HUDEP-2 (cell line): ENCODE data around the gene PNKP.

Experiments used
- DNase-seq, 76 experiments: peaks; one replicate each; lab custom pipeline; 2025; ENCODE audit not compliant: unreplicated experiment in 76 of 76; lab: John Stamatoyannopoulos, UW

PNKP gene

DNA sequence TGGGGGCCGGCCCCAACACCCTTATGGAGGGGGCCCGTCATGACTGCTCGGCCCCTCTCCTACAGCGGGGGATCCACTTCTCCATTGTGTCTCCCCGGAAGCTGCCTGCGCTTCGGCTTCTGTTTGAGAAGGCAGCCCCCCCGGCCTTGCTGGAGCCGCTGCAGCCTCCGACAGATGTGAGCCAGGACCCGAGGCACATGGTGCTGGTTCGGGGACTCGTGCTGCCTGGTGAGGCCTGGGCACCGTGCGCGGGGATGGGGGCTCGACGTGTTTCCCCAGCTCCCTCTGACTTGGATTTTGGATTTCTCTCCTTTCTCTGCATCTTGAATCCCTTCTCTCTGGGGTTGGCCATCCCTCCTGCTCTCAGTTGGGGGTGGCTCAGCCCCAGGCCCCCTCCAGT lies 37.7 kb downstream of the PNKP start:
- DNase-seq: no peak

GRCh38 chr19:49829200-49829599 lies 38.2 kb downstream of the PNKP start:
- DNase-seq: no peak

DNA sequence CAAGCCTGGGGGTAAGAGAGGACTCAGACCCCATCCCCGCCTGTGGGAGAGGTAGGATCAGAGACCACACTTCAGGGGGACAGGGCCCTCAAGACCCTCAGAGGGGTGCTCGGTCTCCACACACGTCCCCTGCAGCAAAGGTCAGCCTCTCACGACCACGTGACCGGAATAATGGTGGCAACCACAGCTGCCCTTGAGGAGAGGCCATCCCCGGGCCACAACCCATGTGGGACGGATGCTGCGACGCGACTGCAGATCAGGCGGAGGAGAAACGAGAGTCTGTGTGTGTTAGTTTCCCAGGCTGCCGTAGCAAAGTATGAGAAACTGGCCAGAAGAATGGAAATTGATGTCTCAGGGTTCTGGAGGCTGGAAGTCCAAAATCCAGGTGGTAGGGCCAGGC lies 40.3 kb downstream of the PNKP start:
- DNase-seq: no peak

- no peak for DNase-seq
Measured at GRCh38 chr19:49824662-49825061, 42.7 kb downstream of the PNKP start.

- DNase-seq: no peak
Measured at GRCh38 chr19:49823472-49823871, 43.9 kb downstream of the PNKP start.

- DNase-seq: peak in 75 of 76 experiments; percentile 33 to 94 (median 80)
Measured at GRCh38 chr19:49820125-49820524, 47.3 kb downstream of the PNKP start.

DNA sequence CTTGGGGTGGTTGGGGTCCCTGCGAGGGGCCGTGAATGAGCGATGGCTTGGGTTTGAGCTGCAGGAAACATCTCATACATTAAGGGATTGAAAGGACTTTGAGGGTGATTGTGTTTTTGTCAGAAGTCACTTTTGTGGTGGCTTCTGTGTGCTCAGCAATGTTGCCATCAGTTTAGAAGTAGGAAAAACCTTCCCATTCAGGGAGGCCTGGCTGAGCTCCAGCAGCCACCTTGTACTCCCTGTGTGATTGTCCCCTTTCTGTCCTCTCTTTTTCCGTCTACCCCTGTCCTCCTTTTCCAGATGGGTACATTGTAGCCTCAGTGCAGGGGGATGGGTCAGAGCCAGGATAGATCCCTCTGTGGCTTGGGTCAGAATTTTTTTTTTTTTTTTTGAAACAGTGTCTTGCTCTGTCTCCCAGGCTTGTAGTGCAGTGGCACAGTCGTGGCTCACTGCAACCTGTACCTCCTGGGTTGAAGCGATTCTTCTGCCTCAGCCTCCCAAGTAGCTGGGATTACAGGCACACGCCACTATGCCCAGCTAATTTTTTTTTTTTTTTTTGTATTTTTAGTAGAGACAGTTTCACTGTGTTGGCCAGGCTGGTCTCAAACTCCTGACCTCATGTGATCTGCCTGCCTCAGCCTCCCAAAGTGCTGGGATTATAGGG lies 47.8 kb downstream of the PNKP start:
- DNase-seq: peak in 7 of 76 experiments; percentile 18 to 38 (median 25)

GRCh38 chr19:49818649-49819370 lies 48.6 kb downstream of the PNKP start:
- no peak for DNase-seq

GRCh38 chr19:49817964-49818648 lies 49.3 kb downstream of the PNKP start, which contains the start of gene MED25:
Gene MED25 (plus strand): TSS chr19:49818289. CDS start chr19:49818342, 53 bp downstream.
- peak in 73 of 76 experiments; percentile 42 to 98 (median 84) for DNase-seq

GRCh38 chr19:49816590-49816989 lies 50.8 kb downstream of the PNKP start:
- no peak for DNase-seq

DNA sequence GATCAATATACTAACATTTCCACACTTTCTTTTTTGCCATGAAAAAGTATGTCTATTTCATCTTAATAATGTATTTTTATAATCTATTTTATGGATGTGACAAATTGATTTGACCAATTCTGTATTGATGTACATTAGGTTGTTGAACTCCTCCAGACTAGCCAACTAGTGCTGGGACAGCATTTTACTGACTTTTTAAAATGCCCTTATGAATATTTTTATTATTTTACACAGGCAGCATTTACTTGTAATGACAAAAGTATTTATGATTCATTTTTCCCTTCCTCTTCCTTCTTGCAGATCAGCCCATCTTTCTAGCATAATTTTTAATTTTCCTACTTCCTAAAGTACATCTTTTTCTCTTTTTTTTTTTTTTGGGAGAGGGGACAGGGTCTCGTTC lies 53.4 kb downstream of the PNKP start:
- no peak for DNase-seq

DNA sequence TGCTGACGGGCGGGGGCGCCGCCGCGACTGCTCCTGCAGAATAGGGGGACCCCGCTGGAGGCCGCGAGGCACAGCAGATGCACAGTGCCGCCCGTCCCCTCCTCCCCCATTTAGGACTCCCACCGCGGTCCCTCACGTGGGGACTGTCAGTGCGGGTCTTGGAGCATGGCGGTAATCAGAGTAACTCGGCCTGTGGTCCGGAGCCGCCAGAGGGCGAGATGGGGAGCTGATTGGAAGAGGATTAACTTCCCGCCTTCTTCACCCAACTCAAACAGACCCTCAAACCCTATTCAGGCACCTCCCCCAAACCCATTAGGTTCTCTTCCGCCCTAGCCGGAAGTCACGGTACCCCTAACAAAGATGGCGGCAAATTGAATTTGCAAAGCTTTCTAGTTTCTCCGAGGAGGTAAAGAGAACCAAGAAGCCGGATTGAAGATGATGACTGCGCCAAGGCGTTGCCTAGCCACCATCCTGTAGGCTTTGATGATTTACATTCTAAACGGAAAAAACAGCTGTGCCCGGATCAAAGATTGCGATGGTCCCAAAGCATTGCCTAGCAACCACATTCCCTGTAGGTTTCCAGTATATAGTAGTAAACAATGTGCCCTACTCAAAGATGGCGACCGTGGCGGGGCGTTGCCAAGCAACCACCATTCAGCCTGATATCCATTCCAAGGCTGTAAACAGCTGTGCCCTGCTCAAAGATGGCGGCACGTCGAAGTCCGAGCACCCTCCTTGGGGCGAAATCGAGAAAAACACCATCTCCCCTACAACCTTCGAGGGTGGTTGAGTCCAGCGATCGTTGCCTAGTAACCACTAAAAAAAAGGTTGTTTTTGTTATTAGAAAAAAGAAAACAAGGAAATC lies 54.1 kb downstream of the PNKP start, which contains the start of gene FUZ:
FUZ (minus strand) TSS at position 296 of the 865 bp plus-strand sequence; CDS start at position 110, 186 bp downstream.
- DNase-seq: peak; percentile 56 to 100 (median 98)

DNA sequence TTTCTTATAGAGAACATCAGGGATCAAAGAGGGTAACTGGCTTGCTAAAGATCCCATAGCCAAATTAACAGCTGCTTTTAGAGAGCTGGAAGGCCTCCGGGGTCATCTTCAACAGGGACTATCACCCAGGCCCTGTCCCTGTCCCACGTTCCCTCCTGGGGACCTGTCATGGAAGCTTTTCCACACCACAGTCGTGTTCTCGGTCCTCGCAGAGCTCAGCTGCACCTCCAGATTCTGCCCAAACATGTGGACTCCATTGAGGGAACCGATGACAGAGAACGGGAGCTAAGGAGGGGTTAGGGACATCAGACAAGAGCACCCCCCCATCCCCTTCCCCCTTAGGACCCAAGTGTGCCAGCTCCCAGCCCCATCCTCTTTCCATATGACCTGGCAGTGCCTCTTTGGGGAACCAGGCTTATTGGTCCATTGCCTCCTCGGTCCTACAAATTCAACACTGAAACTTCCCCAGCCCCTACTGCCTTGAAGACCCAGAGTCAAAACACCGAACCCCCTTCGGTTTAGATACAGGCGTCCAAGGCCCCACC lies 54.9 kb downstream of the PNKP start:
- DNase-seq: peak in 1 of 76 experiments; percentile 55

DNA sequence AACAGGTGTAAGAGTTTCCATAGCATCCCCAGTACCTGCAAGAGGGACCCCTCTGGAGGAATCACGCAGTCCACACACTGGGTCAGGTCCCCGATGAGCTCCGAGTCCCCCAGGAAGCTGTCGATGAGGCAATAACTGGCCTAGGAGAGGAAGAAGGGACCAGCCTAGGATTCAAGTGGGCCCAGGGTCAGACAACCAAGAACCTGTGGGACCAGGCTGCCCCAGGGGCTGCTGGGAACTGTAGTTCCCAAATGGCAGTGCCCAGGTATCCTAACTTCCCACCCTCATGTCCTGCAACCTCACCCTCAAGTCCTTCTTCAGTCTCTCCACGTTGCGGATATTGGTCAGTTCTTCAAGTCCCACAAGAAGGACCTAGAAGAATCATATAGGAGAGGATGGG lies 56.0 kb downstream of the PNKP start:
- no peak for DNase-seq
